Peyer's patch (tissue), 4 donors: ENCODE measurements around the gene ENOX2. TPM values are rescaled to one million over a fixed set of nuclear protein-coding genes. Genes with fewer than 3 reads are reported as not detected.
"Not testable (repeated sequence)": the region's sequence is repeated elsewhere in the genome, so short reads cannot be mapped to it uniquely, and the experiment has no call there.

Experiments used
- DNase-seq, 3 donors: peaks; one replicate each; pipeline ENCODE4 v3.0.0-alpha.2; 2017 to 2019
- H3K27ac ChIP-seq, 4 donors: fragments of 200-600 bp; sonication (generic); one replicate each; pipeline ENCODE4 v1.5.1; 2016 to 2019
- H3K27me3 ChIP-seq, 2 donors: fragments of 200-600 bp; sonication (generic); one replicate each; pipeline ENCODE4 v1.5.1; 2019
- H3K36me3 ChIP-seq, 3 donors: fragments of 200-600 bp; sonication (generic); one replicate each; pipeline ENCODE4 v1.5.1; 2016 to 2019
- H3K4me1 ChIP-seq, 4 donors: fragments of 200-600 bp; sonication (generic); one replicate each; pipeline ENCODE4 v1.5.1; 2016 to 2019
- H3K4me3 ChIP-seq, 4 donors: fragments of 200-600 bp; sonication (generic); 1 replicate in 3 of 4; 2 replicates in 1 of 4; pipeline ENCODE4 v1.5.1; 2016 to 2019; ENCODE audit warnings: mild to moderate bottlenecking in 1 of 4
- H3K9me3 ChIP-seq, 4 donors: fragments of 200-600 bp; sonication (generic); one replicate each; pipeline ENCODE4 v1.5.1; 2016 to 2019; ENCODE audit warnings: mild to moderate bottlenecking in 1 of 4
- CTCF ChIP-seq, 6 experiments: fragments of 450-650 bp in 4 of 6; fragments of 200-600 bp in 2 of 6; sonication (generic) in 1 of 6; IDR thresholded peaks; one replicate each; pipeline ENCODE4 v1.5.1; 2017 to 2019; ENCODE audit warnings: antibody characterized with exemption in 6 of 6, mild to moderate bottlenecking in 3 of 6, moderate library complexity in 1 of 6
- POLR2A ChIP-seq, 2 donors: fragments of 450-650 bp; IDR thresholded peaks; one replicate each; pipeline ENCODE4 v1.5.1; 2017; ENCODE audit warnings: antibody characterized with exemption in 2 of 2, mild to moderate bottlenecking in 2 of 2, moderate library complexity in 2 of 2
- total RNA-seq, 4 donors: library from RNA; depleted of rRNA; stranded (reverse); fragments of >200 nt; gene quantifications; one replicate each; pipeline ENCODE4 v1.1.0, GENCODE V29; 2016

Gene ENOX2
- total RNA-seq, 4 donors from 2014 or later = 4.7 to 12.4 (median 9.8) TPM

GRCh38 chrX:130799393-130799792 lies 103.6 kb downstream of the ENOX2 start:
- no peak for DNase-seq
- no peak overlapping the region for H3K4me3 ChIP-seq
- no peak overlapping the region for H3K27ac ChIP-seq
- no peaks in the 10 kb centered on the region for H3K27me3 ChIP-seq
- H3K9me3 ChIP-seq = no peaks in the 10 kb centered on the region
- no peaks in the 10 kb centered on the region for H3K36me3 ChIP-seq
- TF ChIP-seq POLR2A (IDR thresholded peaks at IDR 0.05) (no peak), CTCF (IDR thresholded peaks at IDR 0.05) (no peak)
- H3K4me1 ChIP-seq = no peaks in the 10 kb centered on the region

- no peak for DNase-seq
- no peaks in the 10 kb centered on the region for H3K27me3 ChIP-seq
- TF ChIP-seq POLR2A (IDR thresholded peaks at IDR 0.05) (no peak), CTCF (IDR thresholded peaks at IDR 0.05) (no peak)
- H3K36me3 ChIP-seq = no peaks in the 10 kb centered on the region
- H3K4me3 ChIP-seq = no peak overlapping the region
- no peak overlapping the region for H3K27ac ChIP-seq
- no peaks in the 10 kb centered on the region for H3K4me1 ChIP-seq
- H3K9me3 ChIP-seq = no peaks in the 10 kb centered on the region
Observed at GRCh38 chrX:130793975-130794374, 109.0 kb downstream of the ENOX2 start.

- H3K4me3 ChIP-seq, DNase-seq, H3K9me3 ChIP-seq, H3K27ac ChIP-seq, H3K4me1 ChIP-seq, H3K36me3 ChIP-seq, H3K27me3 ChIP-seq: not testable (repeated sequence)
Observed at GRCh38 chrX:130791870-130792269, 111.1 kb downstream of the ENOX2 start.

- Histone ChIP-seq H3K9me3 (no peaks in the 10 kb centered on the region), H3K27me3 (no peaks in the 10 kb centered on the region), H3K36me3 (no peaks in the 10 kb centered on the region), H3K4me1 (no peaks in the 10 kb centered on the region), H3K27ac (no peak overlapping the region), H3K4me3 (no peak overlapping the region)
- DNase-seq = no peak
- TF ChIP-seq POLR2A (IDR thresholded peaks at IDR 0.05) (no peak), CTCF (IDR thresholded peaks at IDR 0.05) (no peak)
Observed at GRCh38 chrX:130789793-130790192, 113.2 kb downstream of the ENOX2 start.

- DNase-seq = no peak
- TF ChIP-seq POLR2A (IDR thresholded peaks at IDR 0.05) (no peak), CTCF (IDR thresholded peaks at IDR 0.05) (no peak)
Observed at GRCh38 chrX:130788786-130789581, 114.0 kb downstream of the ENOX2 start.

GRCh38 chrX:130786030-130786429 lies 117.0 kb downstream of the ENOX2 start:
- TF ChIP-seq POLR2A (IDR thresholded peaks at IDR 0.05) = no peak
- no peak for TF ChIP-seq CTCF (IDR thresholded peaks at IDR 0.05)
- no peaks in the 10 kb centered on the region for H3K27me3 ChIP-seq
- DNase-seq = no peak
- no peak overlapping the region for H3K27ac ChIP-seq
- no peak overlapping the region for H3K4me3 ChIP-seq
- H3K36me3 ChIP-seq = no peaks in the 10 kb centered on the region
- no peaks in the 10 kb centered on the region for H3K9me3 ChIP-seq
- H3K4me1 ChIP-seq = no peaks in the 10 kb centered on the region

More at GRCh38 chrX:130788786-130789581, 114.0 kb downstream of the ENOX2 start:
- Histone ChIP-seq H3K36me3 (no peaks in the 10 kb centered on the region), H3K27me3 (no peaks in the 10 kb centered on the region), H3K9me3 (no peaks in the 10 kb centered on the region), H3K4me1 (no peaks in the 10 kb centered on the region), H3K27ac (no peak overlapping the region), H3K4me3 (no peak overlapping the region)
